HG03460 (cell line): Measurements from ENCODE around the gene CLASP1.
"Not testable (repeated sequence)": the region's sequence is repeated elsewhere in the genome, so short reads cannot be mapped to it uniquely, and the experiment has no call there.

Experiments
- ATAC-seq: cut with Tn5 transposase; IDR thresholded peaks from one replicate; pipeline ENCODE4 v1.9.1; 2021; ENCODE audit not compliant: unreplicated experiment

Gene CLASP1

GRCh38 chr2:121625953-121626352 lies 23.3 kb downstream of the CLASP1 start:
- no peak for ATAC-seq

- no peak for ATAC-seq
These were observed 32.1 kb downstream of the CLASP1 start for GRCh38 chr2:121617042-121617599.

GRCh38 chr2:121613774-121614173 lies 35.5 kb downstream of the CLASP1 start:
- ATAC-seq = no peak

- ATAC-seq = no peak
These were observed 36.1 kb downstream of the CLASP1 start for GRCh38 chr2:121613152-121613551.

DNA sequence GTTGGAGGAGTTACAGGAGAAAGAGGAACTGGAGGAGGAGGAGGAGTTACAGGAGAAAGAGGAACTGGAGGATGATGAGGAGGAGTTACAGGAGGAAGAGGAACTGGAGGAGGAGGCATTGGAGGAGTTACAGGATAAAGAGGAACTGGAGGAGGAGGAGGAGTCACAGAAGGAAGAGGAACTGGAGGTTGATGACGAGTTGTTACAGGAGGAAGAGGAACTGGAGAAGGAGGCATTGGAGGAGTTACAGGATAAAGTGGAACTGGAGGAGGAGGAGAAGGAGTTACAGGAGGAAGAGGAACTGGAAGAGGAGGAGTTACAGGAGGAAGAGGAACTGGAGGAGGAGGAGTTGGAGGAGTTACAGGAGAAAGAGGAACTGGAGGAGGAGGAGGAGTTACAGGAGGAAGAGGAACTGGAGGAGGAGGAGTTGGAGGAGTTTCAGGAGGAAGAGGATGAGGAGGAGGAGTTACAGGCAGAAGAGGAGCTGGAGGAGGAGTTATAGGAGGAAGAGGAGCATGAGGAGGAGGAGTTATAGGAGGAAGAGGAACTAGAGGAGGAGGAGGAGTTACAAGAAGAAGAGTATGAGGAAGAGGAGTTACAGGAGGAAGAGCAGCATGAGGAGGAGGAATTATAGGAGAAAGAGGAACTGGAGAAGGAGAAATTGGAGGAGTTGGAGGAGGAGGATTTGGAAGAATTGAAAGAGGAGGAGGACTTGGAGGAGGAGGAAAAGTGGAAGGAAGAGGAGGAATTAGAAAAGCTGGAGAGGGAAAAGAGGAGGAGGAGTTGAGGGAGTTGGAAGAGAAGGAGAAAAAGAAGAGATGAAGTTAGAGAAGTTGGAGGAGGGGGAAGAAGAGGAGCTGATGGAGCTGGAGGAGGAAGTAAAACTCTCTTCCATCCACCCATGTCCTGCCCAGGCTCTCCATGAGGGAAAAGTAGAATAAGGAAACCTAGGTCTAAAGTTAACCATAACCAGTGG lies 37.2 kb downstream of the CLASP1 start:
- ATAC-seq = no peak

DNA sequence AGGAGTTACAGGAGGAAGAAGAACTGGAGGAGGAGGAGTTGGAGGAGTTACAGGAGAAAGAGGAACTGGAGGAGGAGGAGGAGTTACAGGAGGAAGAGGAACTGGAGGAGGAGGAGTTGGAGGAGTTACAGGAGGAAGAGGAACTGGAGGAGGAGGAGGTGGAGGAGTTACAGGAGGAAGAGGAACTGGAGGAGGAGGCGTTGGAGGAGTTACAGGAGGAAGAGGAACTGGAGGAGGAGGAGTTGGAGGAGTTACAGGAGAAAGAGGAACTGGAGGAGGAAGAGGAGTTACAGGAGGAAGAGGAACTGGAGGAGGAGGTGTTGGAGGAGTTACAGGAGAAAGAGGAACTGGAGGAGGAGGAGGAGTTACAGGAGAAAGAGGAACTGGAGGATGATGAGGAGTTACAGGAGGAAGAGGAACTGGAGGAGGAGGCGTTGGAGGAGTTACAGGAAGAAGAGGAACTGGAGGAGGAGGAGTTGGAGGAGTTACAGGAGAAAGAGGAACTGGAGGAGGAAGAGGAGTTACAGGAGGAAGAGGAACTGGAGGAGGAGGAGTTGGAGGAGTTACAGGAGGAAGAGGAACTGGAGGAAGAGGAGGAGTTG lies 38.1 kb downstream of the CLASP1 start:
- not testable (repeated sequence) for ATAC-seq

- not testable (repeated sequence) for ATAC-seq
These were observed 38.8 kb downstream of the CLASP1 start for GRCh38 chr2:121610487-121610874.

DNA sequence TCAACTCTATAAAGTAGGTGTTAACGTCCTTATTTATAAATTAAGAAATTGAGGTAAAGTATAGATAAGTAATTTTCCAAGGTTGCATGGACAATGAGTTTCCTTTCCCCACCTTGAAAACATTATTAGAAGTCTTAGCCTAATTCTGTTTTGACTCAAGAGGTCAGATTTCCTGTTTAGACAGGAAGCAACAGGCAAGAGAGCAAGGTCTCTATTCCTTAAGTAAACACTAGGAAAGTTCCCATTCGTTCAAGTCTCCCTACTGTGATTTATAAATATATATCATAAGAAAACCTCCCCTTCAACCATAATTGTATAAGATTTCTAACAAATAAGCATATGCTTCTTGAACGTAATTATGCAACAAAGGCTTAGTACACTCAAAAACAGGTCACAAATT lies 40.3 kb downstream of the CLASP1 start:
- no peak for ATAC-seq

DNA sequence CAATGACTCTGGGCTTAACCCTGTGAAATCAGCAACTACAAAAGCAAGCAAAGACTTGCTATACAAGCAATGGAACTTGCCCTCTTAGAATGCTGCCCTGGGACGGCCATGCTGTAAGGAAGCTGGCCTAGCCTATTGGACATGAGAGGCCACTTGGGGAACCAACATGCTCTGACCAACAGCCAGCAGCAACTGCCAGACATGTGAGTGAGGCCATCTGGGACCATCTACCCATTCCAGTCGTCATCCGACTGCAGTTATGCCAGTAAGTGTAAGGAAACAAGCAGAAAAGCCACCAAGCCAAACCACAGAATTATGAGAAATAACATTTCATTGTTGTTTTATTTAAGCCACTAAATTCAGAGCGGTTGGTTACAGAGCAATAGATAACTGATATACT lies 40.9 kb downstream of the CLASP1 start:
- ATAC-seq = no peak

- no peak for ATAC-seq
These were observed 43.2 kb downstream of the CLASP1 start for GRCh38 chr2:121605820-121606733.

GRCh38 chr2:121603185-121603584 lies 46.1 kb downstream of the CLASP1 start:
- ATAC-seq = no peak

DNA sequence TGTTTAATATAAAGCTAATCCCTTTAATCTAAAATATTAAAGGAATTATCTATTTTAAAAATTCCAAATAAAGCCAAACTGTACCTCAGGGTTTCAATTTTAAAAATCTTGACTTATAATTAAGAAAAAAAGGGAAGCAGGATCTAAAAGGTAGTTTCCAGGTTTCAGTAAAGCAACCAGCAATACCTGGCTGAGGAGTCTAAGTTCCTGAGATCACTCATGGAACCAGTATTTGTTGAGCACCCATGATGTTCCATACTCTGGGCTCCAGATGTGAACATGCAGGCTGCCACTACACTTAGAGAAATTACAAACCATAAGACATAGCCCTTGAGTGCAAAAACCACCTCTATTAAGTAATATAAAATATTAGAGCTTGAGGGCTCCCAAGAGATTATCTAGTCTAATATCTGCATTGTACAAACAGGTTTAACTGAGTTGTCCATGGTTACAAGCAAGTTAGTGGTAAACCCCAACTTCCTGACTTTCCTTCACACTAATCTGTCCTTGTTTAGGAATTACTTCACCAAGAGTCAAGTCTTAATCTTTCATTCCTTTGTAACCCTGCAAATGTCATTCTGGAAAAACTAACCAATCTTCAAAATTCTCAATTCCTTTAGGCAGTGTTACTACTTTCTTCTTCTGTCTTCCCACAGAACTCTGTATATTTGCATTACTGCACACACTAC lies 49.2 kb downstream of the CLASP1 start:
- ATAC-seq = peak; percentile 33

DNA sequence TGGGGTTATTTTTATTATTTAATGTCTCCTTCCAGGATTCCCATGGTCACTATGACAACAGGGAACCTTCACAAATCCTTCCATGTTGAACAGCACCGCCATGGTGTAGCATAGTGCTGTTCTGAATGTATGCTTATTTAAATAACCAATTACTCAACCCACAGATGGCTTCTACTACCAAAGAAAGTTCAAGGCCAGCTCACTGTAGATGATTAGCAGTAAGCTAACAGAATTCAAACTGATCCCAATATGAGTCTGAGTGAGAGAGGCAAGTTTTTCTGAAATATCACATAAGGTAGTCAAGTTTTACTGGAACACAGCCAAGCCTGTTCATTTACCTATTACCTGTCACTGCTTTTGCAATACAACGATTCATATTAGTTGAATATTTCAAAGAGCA lies 51.2 kb downstream of the CLASP1 start:
- peak; percentile 28 for ATAC-seq

DNA sequence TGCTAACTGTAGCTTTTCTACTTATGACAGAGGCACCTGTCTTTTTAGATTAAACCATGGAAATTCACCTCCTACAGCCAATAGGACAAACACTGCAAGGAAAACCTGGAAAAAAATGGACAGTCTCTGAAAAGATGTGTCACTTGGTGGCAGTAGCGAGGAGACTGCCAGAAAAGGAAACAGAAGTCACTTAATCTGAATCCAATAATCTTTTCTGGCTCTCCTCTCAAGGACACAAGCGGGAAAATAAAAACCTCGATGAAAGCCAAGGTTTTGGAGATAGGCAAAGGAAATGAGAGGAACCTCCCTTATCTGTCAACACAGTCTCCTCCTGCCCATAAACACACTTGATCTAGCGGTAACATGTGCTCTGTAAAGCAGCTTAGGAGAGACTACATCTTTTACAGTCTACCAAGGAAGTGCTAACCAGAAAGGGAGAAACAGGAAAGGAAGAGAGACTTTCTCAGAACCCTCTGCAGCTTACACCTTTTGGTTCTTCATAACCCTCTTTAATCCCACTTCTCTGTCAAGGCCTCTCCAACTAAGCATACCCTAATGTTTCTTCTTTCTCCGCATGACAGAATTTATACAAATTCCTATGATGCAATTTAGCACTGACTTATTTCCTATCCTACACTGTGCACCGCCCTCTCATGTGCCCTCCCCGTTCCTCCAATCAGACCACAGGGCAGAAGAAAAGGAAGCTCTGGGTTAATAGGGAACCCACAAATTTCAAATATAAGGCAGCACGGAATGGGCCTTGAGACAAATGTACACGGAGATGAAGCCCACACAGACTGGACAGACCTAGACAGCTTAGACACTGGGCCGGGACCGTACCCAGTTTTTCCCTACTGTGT lies 52.8 kb downstream of the CLASP1 start:
- ATAC-seq = peak; percentile 63

- peak; percentile 39 for ATAC-seq
These were observed 54.0 kb downstream of the CLASP1 start for GRCh38 chr2:121595012-121595891.

- no peak for ATAC-seq
These were observed 58.1 kb downstream of the CLASP1 start for GRCh38 chr2:121591199-121591598.

DNA sequence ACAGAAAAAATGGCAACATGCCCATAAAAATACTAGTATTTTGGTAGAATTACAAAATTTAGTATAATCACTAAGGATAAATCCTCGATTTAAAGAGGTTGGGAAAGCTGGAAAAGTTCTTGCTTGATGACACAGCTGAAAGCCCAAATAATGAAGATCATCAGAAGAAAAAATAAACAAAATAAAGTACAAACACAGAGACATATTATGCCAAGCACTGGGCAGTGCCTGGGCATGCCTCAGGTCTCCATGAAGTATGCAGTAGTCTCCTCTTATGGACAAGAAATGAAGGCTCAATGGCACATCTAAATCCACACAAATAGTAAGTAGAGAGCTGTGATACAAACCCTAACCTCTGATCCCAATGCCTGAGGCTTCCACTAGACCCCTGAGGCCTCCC lies 60.9 kb downstream of the CLASP1 start:
- ATAC-seq = no peak

GRCh38 chr2:121587131-121587530 lies 62.1 kb downstream of the CLASP1 start:
- ATAC-seq = no peak
